IMR-90 (cell line): ENCODE results near the gene SLC12A8. TPM values are rescaled to one million over a fixed set of nuclear protein-coding genes. Genes with fewer than 3 reads are reported as not detected.

Source experiments
- ATAC-seq: fragments of 200-7000 bp; cut with Tn5 transposase; 2 replicates; pipeline ENCODE4 v1.9.1; 2020; ENCODE audit warnings: low read depth, mild to moderate bottlenecking, moderate library complexity
- BruUV-seq: library from RNA; stranded (reverse); fragments of 400-500 nt; replicated peaks from 2 replicates; lab custom pipeline; 2021; lab: Mats Ljungman, UMichigan
- CTCF ChIA-PET: fragments of 300-600 bp; formaldehyde crosslinking; extraction: SDS; loops from one replicate; lab custom pipeline; 2021; ENCODE audit warnings: antibody characterized with exemption; lab: Yijun Ruan, JAX
- POLR2A ChIA-PET: fragments of 300-600 bp; sonication (Branson Sonifier 250); formaldehyde crosslinking; loops from one replicate; lab custom pipeline; 2022; ENCODE audit warnings: antibody characterized with exemption; ENCODE audit not compliant: unreplicated experiment; lab: Charles Lee
- DNase-seq: peaks from one replicate; pipeline ENCODE4 v3.0.0; 2013
- H2AFZ ChIP-seq: replicated peaks from 2 replicates; pipeline ENCODE3; 2013; ENCODE audit warnings: low read length, mild to moderate bottlenecking; ENCODE audit not compliant: poor library complexity
- H2AK5ac ChIP-seq: 2 replicates; pipeline ENCODE4 v1.6.1; 2013; ENCODE audit warnings: low read depth, low read length, inconsistent platforms
- H2AK9ac ChIP-seq: replicated peaks from 2 replicates; pipeline ENCODE3; 2013; ENCODE audit warnings: mild to moderate bottlenecking, low read depth, low read length, moderate library complexity; ENCODE audit not compliant: poor library complexity
- H2BK120ac ChIP-seq: 2 replicates; pipeline ENCODE4 v1.6.1; 2013; ENCODE audit warnings: low read depth, low read length, inconsistent platforms
- H2BK15ac ChIP-seq: 3 replicates; pipeline ENCODE4 v1.6.1; 2013; ENCODE audit warnings: low read depth, low read length, inconsistent platforms
- H2BK20ac ChIP-seq: 2 replicates; pipeline ENCODE4 v1.6.1; 2013; ENCODE audit warnings: low read depth, mild to moderate bottlenecking, inconsistent platforms, low read length, moderate library complexity
- H2BK5ac ChIP-seq: 2 replicates; pipeline ENCODE4 v1.6.1; 2013; ENCODE audit warnings: mild to moderate bottlenecking, low read depth, low read length, inconsistent platforms; ENCODE audit not compliant: poor library complexity, severe bottlenecking
- H3K14ac ChIP-seq: replicated peaks from 2 replicates; pipeline ENCODE4 v1.6.1; 2013; ENCODE audit warnings: low read depth, low read length, inconsistent platforms
- H3K18ac ChIP-seq: 2 replicates; pipeline ENCODE4 v1.6.1; 2013; ENCODE audit warnings: low read depth, low read length, control low read depth
- H3K23ac ChIP-seq: 2 replicates; pipeline ENCODE4 v1.6.1; 2013; ENCODE audit warnings: low read depth, low read length, inconsistent platforms
- H3K27ac ChIP-seq: 2 replicates; pipeline ENCODE4 v1.5.1; 2013; ENCODE audit warnings: mild to moderate bottlenecking, control low read depth, low read length; ENCODE audit not compliant: insufficient read depth
- H3K27me3 ChIP-seq: 2 replicates; pipeline ENCODE4 v1.6.1; 2013; ENCODE audit warnings: low read length; ENCODE audit not compliant: control insufficient read depth, insufficient read depth
- H3K36me3 ChIP-seq: 2 replicates; pipeline ENCODE4 v1.6.1; 2013; ENCODE audit warnings: low read length, mixed read lengths; ENCODE audit not compliant: control insufficient read depth, insufficient read depth
- H3K4ac ChIP-seq: 2 replicates; pipeline ENCODE4 v1.6.1; 2013; ENCODE audit warnings: low read depth, low read length, inconsistent platforms
- H3K4me1 ChIP-seq: 2 replicates; pipeline ENCODE4 v1.6.1; 2013; ENCODE audit warnings: low read length, mixed read lengths; ENCODE audit not compliant: control insufficient read depth, insufficient read depth
- H3K4me2 ChIP-seq: 2 replicates; pipeline ENCODE4 v1.6.1; 2013; ENCODE audit warnings: low read depth, mild to moderate bottlenecking, control low read depth, low read length, moderate library complexity
- H3K4me3 ChIP-seq: 2 replicates; pipeline ENCODE4 v1.5.1; 2013; ENCODE audit warnings: low read depth, mild to moderate bottlenecking, control low read depth, low read length, moderate library complexity; ENCODE audit not compliant: insufficient read depth
- H3K56ac ChIP-seq: 2 replicates; pipeline ENCODE4 v1.6.1; 2013; ENCODE audit warnings: low read length, inconsistent platforms; ENCODE audit not compliant: insufficient read depth; ENCODE audit errors: extremely low read depth
- H3K79me1 ChIP-seq, 2 experiments: 2 replicates each; pipeline ENCODE4 v1.6.1; 2013; ENCODE audit warnings: low read length in 2 of 2, inconsistent platforms in 1 of 2, low read depth in 1 of 2
- H3K9ac ChIP-seq: 2 replicates; pipeline ENCODE4 v1.6.1; 2013; ENCODE audit warnings: low read depth, low read length, control low read depth
- H3K9me1 ChIP-seq: 2 replicates; pipeline ENCODE4 v1.6.1; 2013; ENCODE audit warnings: low read length, inconsistent platforms; ENCODE audit not compliant: insufficient read depth
- H3K9me3 ChIP-seq: 2 replicates; pipeline ENCODE4 v1.6.1; 2013; ENCODE audit warnings: low read length; ENCODE audit not compliant: control insufficient read depth, insufficient read depth
- H4K20me1 ChIP-seq: 2 replicates; pipeline ENCODE4 v1.6.1; 2013; ENCODE audit warnings: low read length, inconsistent platforms; ENCODE audit not compliant: insufficient read depth
- H4K5ac ChIP-seq: 2 replicates; pipeline ENCODE4 v1.6.1; 2013; ENCODE audit warnings: mild to moderate bottlenecking, low read depth, low read length, control low read depth
- H4K8ac ChIP-seq, 2 experiments: 2 replicates each; pipeline ENCODE4 v1.6.1; 2013; ENCODE audit warnings: low read depth in 2 of 2, low read length in 2 of 2, control low read depth in 1 of 2, inconsistent platforms in 1 of 2
- H4K91ac ChIP-seq: 2 replicates; pipeline ENCODE4 v1.6.1; 2013; ENCODE audit warnings: low read depth, low read length, inconsistent platforms; ENCODE audit not compliant: insufficient read depth
- BHLHE40 ChIP-seq: fragments of 150-350 bp; IDR thresholded peaks from 2 replicates; pipeline ENCODE4 v1.6.1; 2016; ENCODE audit warnings: mild to moderate bottlenecking, low read depth, low read length
- CEBPB ChIP-seq: IDR thresholded peaks from 2 replicates; pipeline ENCODE4 v1.6.1; 2012; ENCODE audit warnings: low read depth, low read length, improper control_type of control experiment
- CHD1 ChIP-seq: IDR thresholded peaks from 2 replicates; pipeline ENCODE4 v1.6.1; 2012; ENCODE audit warnings: low read depth, low read length, improper control_type of control experiment
- FOS ChIP-seq: fragments of 150-350 bp; IDR thresholded peaks from 2 replicates; pipeline ENCODE4 v1.6.1; 2016; ENCODE audit warnings: low read depth, low read length
- MAFK ChIP-seq: IDR thresholded peaks from 2 replicates; pipeline ENCODE4 v1.6.1; 2012; ENCODE audit warnings: low read depth, low read length, improper control_type of control experiment
- MAZ ChIP-seq: IDR thresholded peaks from 2 replicates; pipeline ENCODE4 v1.6.1; 2012; ENCODE audit warnings: low read depth, mild to moderate bottlenecking, low read length, improper control_type of control experiment, moderate library complexity, borderline replicate concordance
- MXI1 ChIP-seq: IDR thresholded peaks from 2 replicates; pipeline ENCODE4 v1.6.1; 2012; ENCODE audit warnings: low read depth, mild to moderate bottlenecking, low read length, moderate library complexity, borderline replicate concordance
- NFE2L2 ChIP-seq: fragments of 150-350 bp; IDR thresholded peaks from 2 replicates; pipeline ENCODE4 v1.6.1; 2016; ENCODE audit warnings: low read depth, mild to moderate bottlenecking, low read length
- RAD21 ChIP-seq: IDR thresholded peaks from 2 replicates; pipeline ENCODE4 v1.6.1; 2012; ENCODE audit warnings: low read length, improper control_type of control experiment
- RCOR1 ChIP-seq: IDR thresholded peaks from 2 replicates; pipeline ENCODE4 v1.6.1; 2012; ENCODE audit warnings: mild to moderate bottlenecking, low read length, improper control_type of control experiment; ENCODE audit not compliant: insufficient replicate concordance
- RFX5 ChIP-seq: IDR thresholded peaks from 2 replicates; pipeline ENCODE4 v1.8.0; 2012; ENCODE audit warnings: low read depth, mild to moderate bottlenecking, low read length, moderate library complexity
- SMC3 ChIP-seq: fragments of 150-350 bp; IDR thresholded peaks from 2 replicates; pipeline ENCODE4 v1.6.1; 2016; ENCODE audit warnings: low read depth, mild to moderate bottlenecking, antibody characterized with exemption, low read length, moderate library complexity
- WGBS, 2 experiments: methylation state at CpG; one replicate each; pipeline versions ENCODE4 v1.1.5 to v1.1.7; 2013; ENCODE audit warnings: missing lambda C conversion rate in 2 of 2; ENCODE audit not compliant: insufficient read length in 1 of 2; ENCODE audit errors: extremely low coverage in 2 of 2; 5-methylcytosine and 5-hydroxymethylcytosine counted together
- dilution Hi-C: fragments of 300-500 bp; cut with HindIII; formaldehyde crosslinking; loops from one replicate; pipeline ENCODE4 v1.14.3; 2018; ENCODE audit warnings: low sequenced_read_pairs; ENCODE audit not compliant: unreplicated experiment
- in situ Hi-C: fragments of 300-500 bp; cut with MboI; formaldehyde crosslinking; loops from 3 replicates; pipeline ENCODE4 v1.14.3; 2019; ENCODE audit warnings: low sequenced_read_pairs, inconsistent platforms, mixed read lengths
- intact Hi-C: fragments of 100-400 bp; cut with micrococcal nuclease; formaldehyde crosslinking; loops from 2 replicates; pipeline ENCODE4 v1.10.0; 2022
- polyA plus RNA-seq, 3 experiments: library from polyadenylated mRNA; depleted of rRNA; stranded (reverse); fragments of >200 nt; gene quantifications; 2 replicates each; pipeline ENCODE4 v1.2.3, GENCODE V29; 2012; ENCODE audit warnings: low replicate concordance in 1 of 3
- total RNA-seq: library from RNA; depleted of rRNA; stranded (reverse); fragments of >200 nt; gene quantifications from 2 replicates; pipeline ENCODE4 v1.2.3, GENCODE V29; 2012
- TF ChIP-seq, protein P1 (sequence below): fragments of 150-350 bp; IDR thresholded peaks from 2 replicates; pipeline ENCODE4 v1.6.1; 2016; ENCODE audit warnings: low read depth, mild to moderate bottlenecking, low read length, moderate library complexity, borderline replicate concordance
- TF ChIP-seq, protein P2 (sequence below): fragments of 150-350 bp; IDR thresholded peaks from 2 replicates; pipeline ENCODE4 v1.6.1; 2017; ENCODE audit warnings: mild to moderate bottlenecking, antibody characterized with exemption, low read length, low read depth
- TF ChIP-seq, protein P3 (sequence below): conservative IDR thresholded peaks from 2 replicates; pipeline ENCODE4 v1.5.1; 2012; ENCODE audit warnings: mild to moderate bottlenecking, low read depth, low read length, improper control_type of control experiment

SLC12A8 gene
- total and polyA plus RNA-seq, 2 of the 4 experiments (the other 2 are of a cell fraction): 2.2 to 4.3 TPM

DNA sequence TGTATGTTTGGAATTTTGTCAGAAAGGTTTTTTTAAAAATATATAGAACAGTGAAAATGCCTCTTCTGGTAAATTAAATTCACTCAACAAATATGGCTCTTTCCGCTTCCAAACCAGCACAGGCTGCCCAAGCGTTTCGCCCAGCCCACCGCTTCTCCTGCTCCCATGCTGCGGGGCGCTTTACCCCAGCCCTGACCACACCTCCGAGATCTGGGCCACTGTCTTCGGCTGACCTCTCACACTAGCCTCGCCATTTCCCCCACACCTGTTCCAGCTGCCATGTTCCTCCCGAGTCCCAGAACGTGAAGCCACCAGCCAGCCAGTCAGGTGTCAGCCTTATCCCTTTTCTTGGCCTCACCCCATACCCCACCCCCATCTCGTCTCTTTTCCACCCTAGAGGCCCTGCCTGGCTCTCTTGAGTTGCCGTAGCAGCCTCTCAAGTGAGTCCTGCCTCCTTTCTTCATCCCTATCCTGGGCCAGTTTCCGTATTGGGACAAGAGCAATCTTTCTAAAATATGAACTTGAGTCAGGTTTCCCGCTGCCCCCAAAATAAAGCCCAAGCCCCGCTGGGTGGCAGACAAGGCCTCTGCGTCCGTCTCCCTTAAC lies 46.5 kb downstream of the SLC12A8 start:
- H2BK120ac ChIP-seq: peak overlapping the region; percentile 36
- 91% methylated on average over 6 of the region's 18 CpGs; no CpG with 5 or more reads in 1 of the 2 experiments for WGBS, 2 experiments

More for the DNA sequence above, 46.5 kb downstream of the SLC12A8 start:
- ATAC-seq (no peak), DNase-seq (no peak)
- Histone ChIP-seq H3K4me2 (no peak overlapping the region), H3K4me3 (no peak overlapping the region), H4K5ac (no peak overlapping the region), H2AFZ (peak overlapping the region; percentile 14), H3K18ac (no peak overlapping the region), H3K9me1 (peaks cover 8% of the 10 kb centered on the region), H3K9ac (no peak overlapping the region), H2BK20ac (no peak overlapping the region), H4K8ac (no peak overlapping the region), H2AK9ac (no peak overlapping the region), H3K27me3 (no peaks in the 10 kb centered on the region), H3K27ac (no peak overlapping the region), H2AK5ac (0 out of 2 replicates have a peak overlapping the region, but pooled peaks have one; percentile 48), H3K9me3 (no peaks in the 10 kb centered on the region), H4K20me1 (no peaks in the 10 kb centered on the region), H3K4ac (no peak overlapping the region), H3K4me1 (peaks cover 16% of the 10 kb centered on the region), H3K14ac (no peak overlapping the region), H4K91ac (no peak overlapping the region), H3K36me3 (no peaks in the 10 kb centered on the region), H3K23ac (no peak overlapping the region), H3K56ac (no peak overlapping the region), H2BK5ac (no peak overlapping the region), H2BK15ac (no peak overlapping the region; the same call in 2 of the 3 replicates), H3K79me1 (no peaks in the 10 kb centered on the region)
- TF ChIP-seq RAD21 (no peak), CEBPB (no peak), RCOR1 (no peak), MXI1 (no peak), FOS (no peak), MAZ (no peak), MAFK (no peak), RFX5 (no peak), BHLHE40 (no peak), NFE2L2 (no peak), SMC3 (no peak), CHD1 (no peak)
- TF ChIP-seq, protein P1, sequence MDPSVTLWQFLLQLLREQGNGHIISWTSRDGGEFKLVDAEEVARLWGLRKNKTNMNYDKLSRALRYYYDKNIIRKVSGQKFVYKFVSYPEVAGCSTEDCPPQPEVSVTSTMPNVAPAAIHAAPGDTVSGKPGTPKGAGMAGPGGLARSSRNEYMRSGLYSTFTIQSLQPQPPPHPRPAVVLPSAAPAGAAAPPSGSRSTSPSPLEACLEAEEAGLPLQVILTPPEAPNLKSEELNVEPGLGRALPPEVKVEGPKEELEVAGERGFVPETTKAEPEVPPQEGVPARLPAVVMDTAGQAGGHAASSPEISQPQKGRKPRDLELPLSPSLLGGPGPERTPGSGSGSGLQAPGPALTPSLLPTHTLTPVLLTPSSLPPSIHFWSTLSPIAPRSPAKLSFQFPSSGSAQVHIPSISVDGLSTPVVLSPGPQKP: no peak
- TF ChIP-seq, protein P2, sequence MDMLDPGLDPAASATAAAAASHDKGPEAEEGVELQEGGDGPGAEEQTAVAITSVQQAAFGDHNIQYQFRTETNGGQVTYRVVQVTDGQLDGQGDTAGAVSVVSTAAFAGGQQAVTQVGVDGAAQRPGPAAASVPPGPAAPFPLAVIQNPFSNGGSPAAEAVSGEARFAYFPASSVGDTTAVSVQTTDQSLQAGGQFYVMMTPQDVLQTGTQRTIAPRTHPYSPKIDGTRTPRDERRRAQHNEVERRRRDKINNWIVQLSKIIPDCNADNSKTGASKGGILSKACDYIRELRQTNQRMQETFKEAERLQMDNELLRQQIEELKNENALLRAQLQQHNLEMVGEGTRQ: no peak
- TF ChIP-seq, protein P3, sequence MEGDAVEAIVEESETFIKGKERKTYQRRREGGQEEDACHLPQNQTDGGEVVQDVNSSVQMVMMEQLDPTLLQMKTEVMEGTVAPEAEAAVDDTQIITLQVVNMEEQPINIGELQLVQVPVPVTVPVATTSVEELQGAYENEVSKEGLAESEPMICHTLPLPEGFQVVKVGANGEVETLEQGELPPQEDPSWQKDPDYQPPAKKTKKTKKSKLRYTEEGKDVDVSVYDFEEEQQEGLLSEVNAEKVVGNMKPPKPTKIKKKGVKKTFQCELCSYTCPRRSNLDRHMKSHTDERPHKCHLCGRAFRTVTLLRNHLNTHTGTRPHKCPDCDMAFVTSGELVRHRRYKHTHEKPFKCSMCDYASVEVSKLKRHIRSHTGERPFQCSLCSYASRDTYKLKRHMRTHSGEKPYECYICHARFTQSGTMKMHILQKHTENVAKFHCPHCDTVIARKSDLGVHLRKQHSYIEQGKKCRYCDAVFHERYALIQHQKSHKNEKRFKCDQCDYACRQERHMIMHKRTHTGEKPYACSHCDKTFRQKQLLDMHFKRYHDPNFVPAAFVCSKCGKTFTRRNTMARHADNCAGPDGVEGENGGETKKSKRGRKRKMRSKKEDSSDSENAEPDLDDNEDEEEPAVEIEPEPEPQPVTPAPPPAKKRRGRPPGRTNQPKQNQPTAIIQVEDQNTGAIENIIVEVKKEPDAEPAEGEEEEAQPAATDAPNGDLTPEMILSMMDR: no peak
- dilution Hi-C loops (no loop called here), intact Hi-C loops (loop anchor here (1.0 to 2.0 kb wide), 2 partner anchors 114 to 237 kb away; no protein-coding TSS in a partner anchor), in situ Hi-C loops (no loop called here)
- ChIA-PET CTCF (no interaction called here), POLR2A (no interaction called here)
- BruUV-seq: no TSS peak
